Fibroblast of villous mesenchyme (primary cell): Measurements from ENCODE around the gene SKI. TPM values are rescaled to one million over a fixed set of nuclear protein-coding genes. Genes with fewer than 3 reads are reported as not detected.

Source experiments
- DNase-seq: peaks from one replicate; pipeline ENCODE4 v3.0.0-alpha.2; 2010; ENCODE audit warnings: low read depth
- H3K4me3 ChIP-seq: 2 replicates; pipeline ENCODE4 v1.5.1; 2011; ENCODE audit warnings: low read depth, mild to moderate bottlenecking, low read length
- CTCF ChIP-seq: IDR thresholded peaks from 2 replicates; pipeline ENCODE4 v1.5.1; 2012; ENCODE audit warnings: low read depth, mild to moderate bottlenecking, low read length; ENCODE audit not compliant: insufficient read depth
- total RNA-seq: library from RNA; depleted of rRNA; stranded (reverse); fragments of >200 nt; gene quantifications from 2 replicates; pipeline ENCODE4 v1.2.3, GENCODE V29; 2012

SKI gene
- total RNA-seq, 1 donor = 26.8 TPM

DNA sequence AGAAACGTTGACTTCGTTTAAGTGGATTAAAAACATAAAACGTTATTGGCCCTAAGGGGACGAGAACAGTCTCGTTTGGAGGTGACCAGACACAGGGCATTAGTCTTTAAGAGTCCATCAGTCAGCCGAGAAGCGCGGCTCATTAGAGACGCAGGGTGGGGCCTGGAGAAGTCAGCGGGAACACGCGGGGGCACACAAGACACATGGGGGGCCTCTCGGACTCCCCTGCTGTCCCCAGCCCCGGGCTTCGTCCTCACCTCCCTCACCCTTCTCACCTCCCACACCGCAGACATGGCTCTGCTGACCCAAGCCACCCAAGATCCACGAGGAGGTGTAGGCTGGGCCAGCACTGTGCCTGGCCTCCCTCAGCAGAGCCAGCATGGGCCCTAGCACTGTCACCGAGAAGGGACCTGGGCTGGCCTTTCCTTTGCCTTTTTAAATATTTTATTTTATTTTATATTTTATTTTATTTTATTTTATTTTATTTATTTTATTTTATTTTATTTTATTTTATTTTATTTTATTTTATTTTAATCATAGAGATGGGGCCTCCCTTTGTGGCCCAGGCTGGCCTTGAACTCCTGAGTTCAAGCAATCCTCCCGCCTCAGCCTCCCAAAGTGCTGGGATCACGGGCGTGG, 114.4 kb downstream of the SKI start:
- no peak for TF ChIP-seq CTCF
- no peak overlapping the region for H3K4me3 ChIP-seq
- DNase-seq = no peak

GRCh38 chr1:2343023-2343935, 115.2 kb downstream of the SKI start:
- no peak overlapping the region for H3K4me3 ChIP-seq
- DNase-seq = no peak
- TF ChIP-seq CTCF = no peak

DNA sequence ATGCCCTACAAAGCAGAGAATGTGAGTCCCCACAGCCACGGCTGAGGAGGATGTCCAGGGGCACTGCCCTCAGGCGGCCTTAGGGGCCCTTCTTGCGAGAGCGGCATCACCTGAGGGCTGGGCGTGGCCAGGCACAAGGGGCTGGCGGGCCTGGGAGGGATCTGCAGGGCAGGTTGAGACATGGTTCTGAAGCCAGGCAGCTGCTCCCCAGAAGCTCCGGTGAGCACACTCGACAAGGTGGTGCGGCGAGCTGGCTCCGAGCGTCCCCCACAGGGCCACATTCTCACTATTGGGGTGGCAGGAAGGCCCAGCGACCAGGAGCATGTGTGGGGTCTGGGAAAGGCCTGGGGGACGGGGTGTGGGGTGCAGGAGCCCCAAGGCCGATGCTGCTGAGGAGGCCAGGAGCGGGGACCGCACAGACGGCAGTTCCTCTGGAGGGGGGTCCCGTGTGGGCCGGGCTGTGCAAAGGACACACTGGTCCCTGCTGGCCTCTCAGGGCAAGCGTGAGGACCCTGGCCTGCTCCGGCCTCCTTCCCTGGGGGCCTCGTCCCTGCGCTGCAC, 116.1 kb downstream of the SKI start:
- no peak overlapping the region for H3K4me3 ChIP-seq
- no peak for DNase-seq
- TF ChIP-seq CTCF = no peak

- DNase-seq = no peak
- H3K4me3 ChIP-seq = no peak overlapping the region
- TF ChIP-seq CTCF = no peak
Measured at GRCh38 chr1:2344744-2345296, 116.7 kb downstream of the SKI start.

GRCh38 chr1:2345297-2346075, 117.4 kb downstream of the SKI start:
- no peak for TF ChIP-seq CTCF
- no peak overlapping the region for H3K4me3 ChIP-seq
- DNase-seq = peak; percentile 21

GRCh38 chr1:2346691-2347408, 118.7 kb downstream of the SKI start:
- no peak overlapping the region for H3K4me3 ChIP-seq
- TF ChIP-seq CTCF = no peak
- no peak for DNase-seq
